CD14-positive monocyte (primary cell): ENCODE results near the gene PPP2R3B. TPM values are rescaled to one million over a fixed set of nuclear protein-coding genes. Genes with fewer than 3 reads are reported as not detected.
A peak's percentile ranks its signal among the peaks of the same experiment; 100 is the strongest.

ENCODE experiments used
- DNase-seq, 3 donors: peaks; one replicate each; pipeline ENCODE4 v3.0.0-alpha.2; 2011 to 2022
- H2AFZ ChIP-seq: 2 replicates; pipeline ENCODE4 v1.6.0; 2012; ENCODE audit warnings: mild to moderate bottlenecking, low read depth, low read length, inconsistent platforms; ENCODE audit not compliant: insufficient read depth, poor library complexity, severe bottlenecking
- H3K27ac ChIP-seq, 2 donors: 1 replicate in 1 of 2; 2 replicates in 1 of 2; pipeline ENCODE4 v1.5.1; 2012 to 2013; ENCODE audit warnings: low read length in 2 of 2, control low read depth in 1 of 2, inconsistent platforms in 1 of 2, low read depth in 1 of 2, mild to moderate bottlenecking in 1 of 2
- H3K27me3 ChIP-seq, 2 donors: one replicate each; pipeline versions ENCODE4 v1.6.0 to v1.6.1; 2011 to 2013; ENCODE audit warnings: low read length in 2 of 2; ENCODE audit not compliant: control insufficient read depth in 2 of 2, insufficient read depth in 2 of 2
- H3K36me3 ChIP-seq, 2 donors: replicated peaks in 1 of 2; 1 replicate in 1 of 2; 2 replicates in 1 of 2; pipeline versions ENCODE4 v1.5.1 to v1.6.1; 2012 to 2013; ENCODE audit warnings: low read length in 2 of 2, control low read depth in 1 of 2, inconsistent platforms in 1 of 2, mild to moderate bottlenecking in 1 of 2; ENCODE audit not compliant: insufficient read depth in 2 of 2, control insufficient read depth in 1 of 2
- H3K4me1 ChIP-seq, 2 donors: 1 replicate in 1 of 2; 2 replicates in 1 of 2; pipeline versions ENCODE4 v1.5.1 to v1.6.1; 2012 to 2013; ENCODE audit warnings: low read length in 2 of 2, control low read depth in 1 of 2, inconsistent platforms in 1 of 2, mild to moderate bottlenecking in 1 of 2, moderate library complexity in 1 of 2; ENCODE audit not compliant: insufficient read depth in 2 of 2, control insufficient read depth in 1 of 2
- H3K4me2 ChIP-seq: replicated peaks from 2 replicates; pipeline ENCODE3; 2012; ENCODE audit warnings: low read length, moderate library complexity, mild to moderate bottlenecking; ENCODE audit not compliant: poor library complexity, severe bottlenecking; ENCODE audit errors: extremely low read depth
- H3K4me3 ChIP-seq, 3 experiments: fragments of 200-600 bp in 1 of 3; sonication (generic) in 1 of 3; replicated peaks in 1 of 3; 1 replicate in 2 of 3; 2 replicates in 1 of 3; pipeline ENCODE4 v1.5.1; 2011 to 2013; ENCODE audit warnings: low read length in 3 of 3, mild to moderate bottlenecking in 3 of 3, control low read depth in 2 of 3, low read depth in 2 of 3, inconsistent platforms in 1 of 3, moderate library complexity in 1 of 3
- H3K79me2 ChIP-seq: 2 replicates; pipeline ENCODE4 v1.6.0; 2012; ENCODE audit warnings: mild to moderate bottlenecking, control low read depth, inconsistent platforms, low read length, moderate library complexity; ENCODE audit not compliant: insufficient read depth
- H3K9ac ChIP-seq: 2 replicates; pipeline ENCODE4 v1.6.0; 2017; ENCODE audit warnings: low read length, mild to moderate bottlenecking; ENCODE audit not compliant: insufficient read depth, poor library complexity, severe bottlenecking
- H3K9me3 ChIP-seq, 2 donors: replicated peaks in 1 of 2; 1 replicate in 1 of 2; 2 replicates in 1 of 2; pipeline versions ENCODE4 v1.5.1 to v1.6.1; 2012 to 2013; ENCODE audit warnings: low read length in 2 of 2, control low read depth in 1 of 2; ENCODE audit not compliant: control insufficient read depth in 1 of 2, insufficient read depth in 1 of 2
- H4K20me1 ChIP-seq: 2 replicates; pipeline ENCODE4 v1.6.0; 2012; ENCODE audit warnings: mild to moderate bottlenecking, low read length, control low read depth, moderate library complexity; ENCODE audit not compliant: insufficient read depth
- H3K27ac Mint-ChIP-seq, 7 donors: one replicate each; pipeline ENCODE4 v1.8.0; 2020; ENCODE audit warnings: mild to moderate bottlenecking in 7 of 7, mixed read lengths in 7 of 7, moderate library complexity in 6 of 7, inconsistent platforms in 2 of 7
- H3K27me3 Mint-ChIP-seq, 3 donors: one replicate each; pipeline ENCODE4 v1.8.0; 2021 to 2022; ENCODE audit warnings: low read depth in 3 of 3, mild to moderate bottlenecking in 3 of 3, mixed read lengths in 3 of 3, moderate library complexity in 3 of 3, inconsistent platforms in 1 of 3
- H3K36me3 Mint-ChIP-seq, 2 donors: one replicate each; pipeline ENCODE4 v1.8.0; 2020; ENCODE audit warnings: mixed read lengths in 2 of 2, inconsistent platforms in 1 of 2, mild to moderate bottlenecking in 1 of 2
- H3K4me1 Mint-ChIP-seq: one replicate; pipeline ENCODE4 v1.8.0; 2020; ENCODE audit warnings: mild to moderate bottlenecking, mixed read lengths
- H3K4me3 Mint-ChIP-seq, 2 donors: one replicate each; pipeline ENCODE4 v1.8.0; 2020; ENCODE audit warnings: mild to moderate bottlenecking in 2 of 2, mixed read lengths in 2 of 2, moderate library complexity in 1 of 2
- H3K9me3 Mint-ChIP-seq, 7 donors: one replicate each; pipeline ENCODE4 v1.8.0; 2020 to 2022; ENCODE audit warnings: mixed read lengths in 7 of 7, mild to moderate bottlenecking in 6 of 7, moderate library complexity in 6 of 7, inconsistent platforms in 2 of 7
- WGBS: methylation state at CpG from one replicate; pipeline ENCODE4 v1.1.5; 2013; ENCODE audit warnings: missing lambda C conversion rate; ENCODE audit not compliant: insufficient coverage; 5-methylcytosine and 5-hydroxymethylcytosine counted together
- intact Hi-C, 2 donors: fragments of 100-400 bp; cut with micrococcal nuclease; formaldehyde crosslinking; loops; one replicate each; pipeline versions ENCODE4 v1.15.0 to v1.15.1; 2023
- polyA plus RNA-seq, 3 donors: library from polyadenylated mRNA; depleted of rRNA in 1 of 3; unstranded in 2 of 3; stranded (reverse) in 1 of 3; fragments of 300-500 nt in 2 of 3; fragments of >200 nt in 1 of 3; fragmentation: Illumina TruSeq in 2 of 3; gene quantifications; 1 replicate in 2 of 3; 2 replicates in 1 of 3; pipeline ENCODE4 v1.2.3, GENCODE V29; 2012 to 2021
- TF ChIP-seq, protein P1 (sequence below): fragments of 200-600 bp; IDR thresholded peaks from one replicate; pipeline ENCODE4 v1.8.0; 2022; ENCODE audit warnings: antibody characterized with exemption, mild to moderate bottlenecking

PPP2R3B gene
- polyA plus RNA-seq, 3 donors, result 2.1 to 9.0 (median 2.3) TPM

DNA sequence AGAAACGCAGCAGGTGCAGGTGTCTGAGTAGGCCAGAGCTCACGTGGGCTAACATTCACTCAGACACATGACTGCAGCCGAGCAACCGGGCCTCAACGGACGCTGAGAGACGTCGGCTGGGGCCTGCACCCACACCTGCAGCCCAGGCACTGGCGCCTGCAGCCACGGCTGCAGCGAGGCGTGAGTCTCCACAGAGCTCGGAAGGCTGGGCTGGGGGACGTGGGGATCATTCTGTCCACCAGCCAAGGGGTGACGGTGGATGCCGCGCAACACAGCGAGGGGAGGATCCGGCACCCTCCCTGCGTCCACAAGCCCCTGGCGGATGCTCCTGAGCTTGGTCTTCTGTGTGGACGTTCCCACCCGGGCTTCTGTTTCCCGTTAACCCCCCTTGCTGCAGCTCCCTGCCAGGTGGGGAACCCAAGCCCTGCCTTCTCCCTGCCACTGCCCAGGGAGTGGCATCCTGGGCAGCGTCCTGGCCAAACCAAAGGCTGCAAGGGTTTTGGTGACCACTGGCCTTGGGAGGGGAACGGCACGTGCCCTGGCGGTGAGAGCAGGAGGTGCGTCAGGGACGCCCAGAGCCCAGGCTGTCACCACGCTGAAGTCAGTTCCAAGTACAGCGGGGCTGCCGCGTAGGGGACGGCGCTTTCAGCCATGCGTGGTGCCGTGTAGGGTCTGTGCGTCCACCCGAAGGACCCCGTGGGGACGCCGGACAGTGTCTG, 16.3 kb downstream of the PPP2R3B start:
- DNase-seq, result no peak
- H3K27me3 Mint-ChIP-seq, result peaks cover 33 to 40% (median 35%) of the 10 kb centered on the region in 3 donors
- H3K27ac Mint-ChIP-seq, result peak overlapping the region in 1 of 7 donors; percentile 64
- H3K9me3 Mint-ChIP-seq, result peaks cover 0 to 21% (median 9%) of the 10 kb centered on the region in 7 donors
- H3K4me1 Mint-ChIP-seq, result peaks cover 10% of the 10 kb centered on the region
- H3K36me3 Mint-ChIP-seq, result peaks cover 6 to 11% of the 10 kb centered on the region in 2 donors
- H3K4me1 ChIP-seq, result no peaks in the 10 kb centered on the region
- H3K27me3 ChIP-seq, result peaks cover 16 to 32% of the 10 kb centered on the region in 2 donors
- no peaks in the 10 kb centered on the region for H3K36me3 ChIP-seq
- no peak overlapping the region for H3K4me3 ChIP-seq
- H3K9me3 ChIP-seq, result peaks cover 0 to 13% of the 10 kb centered on the region in 2 donors
- H3K4me3 Mint-ChIP-seq, result no peak overlapping the region
- H4K20me1 ChIP-seq, result no peaks in the 10 kb centered on the region
- H3K27ac ChIP-seq, result no peak overlapping the region
- 96% methylated on average over 42 of the region's 43 CpGs for WGBS
- H3K79me2 ChIP-seq, result no peaks in the 10 kb centered on the region
- intact Hi-C loops, result no loop called here
- no peak overlapping the region for H3K4me2 ChIP-seq
- H2AFZ ChIP-seq, result no peak overlapping the region
- TF ChIP-seq, protein P1, sequence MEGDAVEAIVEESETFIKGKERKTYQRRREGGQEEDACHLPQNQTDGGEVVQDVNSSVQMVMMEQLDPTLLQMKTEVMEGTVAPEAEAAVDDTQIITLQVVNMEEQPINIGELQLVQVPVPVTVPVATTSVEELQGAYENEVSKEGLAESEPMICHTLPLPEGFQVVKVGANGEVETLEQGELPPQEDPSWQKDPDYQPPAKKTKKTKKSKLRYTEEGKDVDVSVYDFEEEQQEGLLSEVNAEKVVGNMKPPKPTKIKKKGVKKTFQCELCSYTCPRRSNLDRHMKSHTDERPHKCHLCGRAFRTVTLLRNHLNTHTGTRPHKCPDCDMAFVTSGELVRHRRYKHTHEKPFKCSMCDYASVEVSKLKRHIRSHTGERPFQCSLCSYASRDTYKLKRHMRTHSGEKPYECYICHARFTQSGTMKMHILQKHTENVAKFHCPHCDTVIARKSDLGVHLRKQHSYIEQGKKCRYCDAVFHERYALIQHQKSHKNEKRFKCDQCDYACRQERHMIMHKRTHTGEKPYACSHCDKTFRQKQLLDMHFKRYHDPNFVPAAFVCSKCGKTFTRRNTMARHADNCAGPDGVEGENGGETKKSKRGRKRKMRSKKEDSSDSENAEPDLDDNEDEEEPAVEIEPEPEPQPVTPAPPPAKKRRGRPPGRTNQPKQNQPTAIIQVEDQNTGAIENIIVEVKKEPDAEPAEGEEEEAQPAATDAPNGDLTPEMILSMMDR, result no peak
- no peak overlapping the region for H3K9ac ChIP-seq

DNA sequence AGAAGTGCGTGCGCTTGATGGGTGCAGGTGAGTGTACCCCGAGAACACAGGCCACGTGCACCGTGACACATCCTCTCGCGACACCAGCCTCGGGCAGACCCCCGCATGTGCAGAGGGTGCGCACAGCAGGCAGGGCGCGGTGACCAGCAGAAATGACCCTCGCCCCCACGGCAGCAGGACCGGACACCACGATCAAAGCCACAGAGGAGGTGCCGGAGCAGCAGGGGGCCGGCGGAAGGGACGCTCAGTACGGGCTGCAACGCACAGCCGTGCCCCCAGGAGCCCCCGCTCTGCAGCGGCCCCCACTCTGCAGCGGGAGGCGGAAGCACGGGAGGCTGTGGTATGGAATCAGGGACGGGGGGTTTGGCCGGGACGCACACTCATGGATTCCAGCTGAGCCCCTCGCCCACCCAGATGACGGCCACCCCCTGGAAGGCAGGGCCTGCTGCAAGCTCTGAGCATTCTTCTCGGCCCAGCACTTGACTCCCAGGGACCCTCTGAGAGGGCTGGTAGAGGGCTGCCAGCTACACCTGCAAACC, 17.1 kb downstream of the PPP2R3B start:
- peaks cover 6 to 11% of the 10 kb centered on the region in 2 donors for H3K36me3 Mint-ChIP-seq
- intact Hi-C loops, result no loop called here
- H3K27me3 ChIP-seq, result peaks cover 11 to 25% of the 10 kb centered on the region in 2 donors
- H2AFZ ChIP-seq, result no peak overlapping the region
- H3K9ac ChIP-seq, result no peak overlapping the region
- H3K79me2 ChIP-seq, result no peaks in the 10 kb centered on the region
- H3K9me3 ChIP-seq, result peaks cover 0 to 6% of the 10 kb centered on the region in 2 donors
- H3K36me3 ChIP-seq, result no peaks in the 10 kb centered on the region
- H3K27ac ChIP-seq, result no peak overlapping the region
- DNase-seq, result no peak
- peaks cover 26 to 32% (median 27%) of the 10 kb centered on the region in 3 donors for H3K27me3 Mint-ChIP-seq
- peaks cover 5% of the 10 kb centered on the region for H3K4me1 Mint-ChIP-seq
- TF ChIP-seq, protein P1, result no peak
- no peak overlapping the region for H3K4me3 Mint-ChIP-seq
- H3K4me1 ChIP-seq, result no peaks in the 10 kb centered on the region
- H3K9me3 Mint-ChIP-seq, result peaks cover 0 to 18% (median 8%) of the 10 kb centered on the region in 7 donors
- H3K4me3 ChIP-seq, result no peak overlapping the region
- no peak overlapping the region for H3K4me2 ChIP-seq
- no peak overlapping the region for H3K27ac Mint-ChIP-seq
- 95% methylated on average over 30 of the region's 34 CpGs for WGBS
- H4K20me1 ChIP-seq, result no peaks in the 10 kb centered on the region
